ENCODE results near the gene NEUROD2. TPM values are rescaled to one million over a fixed set of nuclear protein-coding genes. Genes with fewer than 3 reads are reported as not detected.
A peak's percentile ranks its signal among the peaks of the same experiment; 100 is the strongest.

The NEUROD2 gene
- total and polyA plus RNA-seq, 2 of the 13 experiments (the other 11 are each of a cell fraction or from before 2014, with no cell fraction given): not detected

GRCh38 chr17:39653662-39654331, 46.1 kb upstream of the NEUROD2 start (continued):
- peak; percentile 61 for TF ChIP-seq RBM22 (optimal IDR thresholded peaks at IDR 0.05; ENCODE audit: low read length)
- no peak for TF ChIP-seq ZNF576 (CRISPR knock-in tag; IDR thresholded peaks at IDR 0.05)
- no peak for TF ChIP-seq DNMT3B (CRISPR knock-in tag; conservative IDR thresholded peaks at IDR 0.05)
- no peak for TF ChIP-seq ZNF451 (CRISPR knock-in tag; IDR thresholded peaks at IDR 0.05)
- TF ChIP-seq SIN3A (IDR thresholded peaks at IDR 0.05; ENCODE audit: borderline replicate concordance, low read depth, low read length): no peak
- TF ChIP-seq CENPT (CRISPR knock-in tag; IDR thresholded peaks at IDR 0.05; ENCODE audit: low read depth): no peak
- TF ChIP-seq THRA (CRISPR knock-in tag; IDR thresholded peaks at IDR 0.05; ENCODE audit: borderline replicate concordance): peak; percentile 91; the same call in 1 of the 2 replicates
- TF ChIP-seq ETV5 (CRISPR knock-in tag; IDR thresholded peaks at IDR 0.05; ENCODE audit: borderline replicate concordance): peak; percentile 28; the same call in 1 of the 2 replicates
- TF ChIP-seq ZBTB39 (CRISPR knock-in tag; IDR thresholded peaks at IDR 0.05): no peak
- TF ChIP-seq ATRX (CRISPR knock-in tag; IDR thresholded peaks at IDR 0.05; ENCODE audit: borderline replicate concordance): no peak
- TF ChIP-seq KDM2A (CRISPR knock-in tag; IDR thresholded peaks at IDR 0.05; ENCODE audit: borderline replicate concordance, low read depth): peak; percentile 39; the same call in 1 of the 2 replicates
- no peak for TF ChIP-seq ZNF280D (CRISPR knock-in tag; IDR thresholded peaks at IDR 0.05)
- TF ChIP-seq ZNF468 (CRISPR knock-in tag; IDR thresholded peaks at IDR 0.05): no peak
- no peak for TF ChIP-seq ZNF709 (CRISPR knock-in tag; IDR thresholded peaks at IDR 0.05)
- TF ChIP-seq CC2D1A (CRISPR knock-in tag; IDR thresholded peaks at IDR 0.05): no peak
- no peak for TF ChIP-seq ZNF619 (CRISPR knock-in tag; IDR thresholded peaks at IDR 0.05)
- 0 out of 2 replicates have a peak, but pooled peaks have one; percentile 2 for TF ChIP-seq NFE2 (CRISPR knock-in tag; IDR thresholded peaks at IDR 0.05)
- no peak for TF ChIP-seq ZNF879 (CRISPR knock-in tag; IDR thresholded peaks at IDR 0.05)
- TF ChIP-seq MTF1 (CRISPR knock-in tag; IDR thresholded peaks at IDR 0.05): no peak
- TF ChIP-seq FIP1L1 (IDR thresholded peaks at IDR 0.05; ENCODE audit: borderline replicate concordance, insufficient read depth, low read depth, low read length): no peak
- TF ChIP-seq ZNF33A (CRISPR knock-in tag; IDR thresholded peaks at IDR 0.05; ENCODE audit: borderline replicate concordance): no peak
- TF ChIP-seq SOX6 (IDR thresholded peaks at IDR 0.05): no peak
- peak; percentile 75 for TF ChIP-seq SOX6 (CRISPR knock-in tag; IDR thresholded peaks at IDR 0.05)

Measured in HepG2 (cell line).